H9 (cell line): ENCODE measurements around the gene ZNF546. TPM values are rescaled to one million over a fixed set of nuclear protein-coding genes. Genes with fewer than 3 reads are reported as not detected.

Experiments
- DNase-seq: peaks from one replicate; pipeline ENCODE4 v3.0.0-alpha.2; 2017
- H2AFZ ChIP-seq: one replicate; pipeline ENCODE4 v1.6.1; 2013; ENCODE audit warnings: mild to moderate bottlenecking, low read length, control low read depth, moderate library complexity
- H2AK5ac ChIP-seq: 2 replicates; pipeline ENCODE4 v1.6.1; 2013; ENCODE audit warnings: low read length, control low read depth, mixed read lengths; ENCODE audit not compliant: insufficient read length
- H2BK120ac ChIP-seq: one replicate; pipeline ENCODE4 v1.6.1; 2013; ENCODE audit warnings: low read depth, mild to moderate bottlenecking, low read length, control low read depth, inconsistent platforms; ENCODE audit not compliant: poor library complexity, severe bottlenecking
- H2BK12ac ChIP-seq: 2 replicates; pipeline ENCODE4 v1.6.1; 2013; ENCODE audit warnings: low read length, control low read depth, mixed read lengths, low read depth; ENCODE audit not compliant: insufficient read length
- H2BK15ac ChIP-seq: 2 replicates; pipeline ENCODE4 v1.6.1; 2013; ENCODE audit warnings: low read depth, low read length, control low read depth
- H2BK20ac ChIP-seq: one replicate; pipeline ENCODE4 v1.6.1; 2013; ENCODE audit warnings: low read depth, mild to moderate bottlenecking, low read length, control low read depth, inconsistent platforms; ENCODE audit not compliant: poor library complexity, severe bottlenecking
- H2BK5ac ChIP-seq: 2 replicates; pipeline ENCODE4 v1.6.1; 2013; ENCODE audit warnings: low read length, control low read depth, mixed read lengths; ENCODE audit not compliant: insufficient read length
- H3K14ac ChIP-seq: 2 replicates; pipeline ENCODE4 v1.6.1; 2013; ENCODE audit warnings: low read length, control low read depth; ENCODE audit not compliant: insufficient read depth
- H3K18ac ChIP-seq: 2 replicates; pipeline ENCODE4 v1.6.1; 2013; ENCODE audit warnings: low read depth, mild to moderate bottlenecking, mixed read lengths, low read length, control low read depth; ENCODE audit not compliant: insufficient read length
- H3K23ac ChIP-seq: 2 replicates; pipeline ENCODE4 v1.6.1; 2013; ENCODE audit warnings: low read length, control low read depth, mixed read lengths, low read depth; ENCODE audit not compliant: insufficient read length
- H3K23me2 ChIP-seq: 2 replicates; pipeline ENCODE4 v1.6.1; 2013; ENCODE audit warnings: low read depth, mild to moderate bottlenecking, mixed read lengths, low read length, control low read depth; ENCODE audit not compliant: insufficient read length, poor library complexity, severe bottlenecking
- H3K27ac ChIP-seq: 2 replicates; pipeline ENCODE4 v1.5.1; 2013; ENCODE audit warnings: low read length, control low read depth, mixed read lengths, low read depth; ENCODE audit not compliant: insufficient read length
- H3K27me3 ChIP-seq: 2 replicates; pipeline ENCODE4 v1.6.1; 2013; ENCODE audit warnings: low read length, control low read depth, inconsistent platforms; ENCODE audit not compliant: insufficient read depth
- H3K4ac ChIP-seq: 2 replicates; pipeline ENCODE4 v1.6.1; 2013; ENCODE audit warnings: low read depth, mild to moderate bottlenecking, control low read depth, inconsistent platforms, low read length, moderate library complexity
- H3K4me1 ChIP-seq: 2 replicates; pipeline ENCODE4 v1.6.1; 2013; ENCODE audit warnings: low read length, control low read depth, inconsistent platforms; ENCODE audit not compliant: insufficient read depth
- H3K4me2 ChIP-seq: 2 replicates; pipeline ENCODE4 v1.6.1; 2013; ENCODE audit warnings: low read length, control low read depth, mixed read lengths; ENCODE audit not compliant: insufficient read length, insufficient read depth
- H3K56ac ChIP-seq: 2 replicates; pipeline ENCODE4 v1.6.1; 2013; ENCODE audit warnings: low read depth, mild to moderate bottlenecking, mixed read lengths, low read length, control low read depth; ENCODE audit not compliant: insufficient read length
- H3K79me1 ChIP-seq: 2 replicates; pipeline ENCODE4 v1.6.1; 2013; ENCODE audit warnings: low read depth, mild to moderate bottlenecking, moderate library complexity, low read length, control low read depth, inconsistent platforms; ENCODE audit not compliant: insufficient read depth, poor library complexity, severe bottlenecking
- H3K79me2 ChIP-seq: 2 replicates; pipeline ENCODE4 v1.6.1; 2013; ENCODE audit warnings: low read length, control low read depth, inconsistent platforms; ENCODE audit not compliant: insufficient read depth
- H3K9ac ChIP-seq: 2 replicates; pipeline ENCODE4 v1.6.1; 2013; ENCODE audit warnings: low read length, control low read depth, mixed read lengths; ENCODE audit not compliant: insufficient read length; ENCODE audit errors: extremely low read depth
- H3K9me3 ChIP-seq: one replicate; pipeline ENCODE4 v1.6.1; 2013; ENCODE audit warnings: low read depth, low read length, inconsistent platforms; ENCODE audit not compliant: control insufficient read depth
- H3T11ph ChIP-seq: one replicate; pipeline ENCODE4 v1.6.1; 2013; ENCODE audit warnings: mild to moderate bottlenecking, low read length, control low read depth, inconsistent platforms
- H4K20me1 ChIP-seq: one replicate; pipeline ENCODE4 v1.6.1; 2013; ENCODE audit not compliant: control insufficient read depth, insufficient read length, insufficient read depth
- H4K5ac ChIP-seq: 2 replicates; pipeline ENCODE4 v1.6.1; 2013; ENCODE audit warnings: low read depth, mild to moderate bottlenecking, mixed read lengths, low read length, control low read depth; ENCODE audit not compliant: insufficient read length
- H4K8ac ChIP-seq: replicated peaks from 2 replicates; pipeline ENCODE4 v1.6.1; 2013; ENCODE audit warnings: low read length, control low read depth, mixed read lengths, low read depth; ENCODE audit not compliant: insufficient read length
- H4K91ac ChIP-seq: 2 replicates; pipeline ENCODE4 v1.6.1; 2013; ENCODE audit warnings: low read depth, mild to moderate bottlenecking, moderate library complexity, mixed read lengths, low read length, control low read depth; ENCODE audit not compliant: insufficient read length
- H3K27ac Mint-ChIP-seq, 3 experiments: 2 replicates in 2 of 3; 3 replicates in 1 of 3; pipeline ENCODE4 v1.8.0; 2020 to 2021; ENCODE audit warnings: mixed read lengths in 3 of 3, mild to moderate bottlenecking in 1 of 3, moderate library complexity in 1 of 3
- H3K27me3 Mint-ChIP-seq: 2 replicates; pipeline ENCODE4 v1.8.0; 2021; ENCODE audit warnings: low read depth, mild to moderate bottlenecking, moderate library complexity, mixed read lengths
- H3K36me3 Mint-ChIP-seq, 3 experiments: 2 replicates in 2 of 3; 3 replicates in 1 of 3; pipeline ENCODE4 v1.8.0; 2020 to 2021; ENCODE audit warnings: low read depth in 3 of 3, mixed read lengths in 3 of 3; ENCODE audit not compliant: insufficient read depth in 1 of 3
- H3K4me1 Mint-ChIP-seq, 2 experiments: 2 replicates each; pipeline ENCODE4 v1.8.0; 2020; ENCODE audit warnings: mixed read lengths in 2 of 2
- H3K4me3 Mint-ChIP-seq, 2 experiments: 2 replicates in 1 of 2; 3 replicates in 1 of 2; pipeline ENCODE4 v1.8.0; 2020 to 2021; ENCODE audit warnings: mild to moderate bottlenecking in 2 of 2, mixed read lengths in 2 of 2, moderate library complexity in 1 of 2
- H3K9me3 Mint-ChIP-seq, 2 experiments: 2 replicates in 1 of 2; 3 replicates in 1 of 2; pipeline ENCODE4 v1.8.0; 2020; ENCODE audit warnings: mild to moderate bottlenecking in 2 of 2, mixed read lengths in 2 of 2, moderate library complexity in 1 of 2
- CTCF ChIP-seq: fragments of 200-600 bp; sonication (generic); conservative IDR thresholded peaks from 3 replicates; pipeline ENCODE4 v1.8.0; 2021; ENCODE audit warnings: antibody characterized with exemption, mild to moderate bottlenecking
- WGBS: extraction: QIAGEN DNeasy Blood & Tissue Kit; methylation state at CpG from one replicate; pipeline ENCODE4 v1.1.7; 2013; ENCODE audit warnings: missing lambda C conversion rate, low lambda C conversion rate, mixed read lengths; ENCODE audit not compliant: insufficient read length; ENCODE audit errors: extremely low coverage; 5-methylcytosine and 5-hydroxymethylcytosine counted together
- total RNA-seq: library from RNA; stranded (reverse); gene quantifications from 2 replicates; pipeline ENCODE4 v1.2.1, GENCODE V29; 2021

ZNF546 gene
- total RNA-seq, 1 experiment from 2014 or later, result 1.7 TPM

- no CpG with 5 or more reads among the region's 1 CpG for WGBS
- DNase-seq, result no peak
- Histone ChIP-seq H3K9ac (no peak overlapping the region), H3K56ac (no peak overlapping the region), H2BK15ac (no peak overlapping the region), H2BK5ac (no peak overlapping the region), H3T11ph (no peak overlapping the region), H2BK20ac (no peak overlapping the region), H3K4me1 (no peaks in the 10 kb centered on the region), H4K91ac (no peak overlapping the region), H3K9me3 (peaks cover 11% of the 10 kb centered on the region), H3K23me2 (peaks cover 4% of the 10 kb centered on the region), H4K8ac (no peak overlapping the region), H3K27ac (no peak overlapping the region), H2BK120ac (no peak overlapping the region), H2AFZ (no peak overlapping the region), H3K79me1 (no peaks in the 10 kb centered on the region), H2AK5ac (no peak overlapping the region), H4K5ac (no peak overlapping the region), H3K79me2 (peaks cover 4% of the 10 kb centered on the region; the same call in 1 of the 2 replicates), H3K18ac (no peak overlapping the region), H3K4ac (no peak overlapping the region), H3K4me2 (no peak overlapping the region), H3K14ac (no peak overlapping the region), H3K27me3 (no peaks in the 10 kb centered on the region), H3K23ac (no peak overlapping the region), H4K20me1 (no peaks in the 10 kb centered on the region), H2BK12ac (no peak overlapping the region)
- Mint-ChIP-seq H3K27me3 (no peaks in the 10 kb centered on the region), H3K4me1 (peaks cover 10 to 18% of the 10 kb centered on the region in 2 experiments), H3K27ac (no peak overlapping the region), H3K4me3 (no peak overlapping the region), H3K36me3 (peaks cover 13 to 25% (median 19%) of the 10 kb centered on the region in 3 experiments), H3K9me3 (peaks cover 18 to 29% of the 10 kb centered on the region in 2 experiments)
- no peak for TF ChIP-seq CTCF
Observed at GRCh38 chr19:39993605-39994004, 3.3 kb upstream of the ZNF546 start.
